Cortex of kidney (tissue), 1 donor: ENCODE results near the gene ARHGAP23.

ENCODE experiments used
- DNase-seq: peaks from one replicate; lab custom pipeline; 2025; lab: John Stamatoyannopoulos, UW

Gene ARHGAP23

DNA sequence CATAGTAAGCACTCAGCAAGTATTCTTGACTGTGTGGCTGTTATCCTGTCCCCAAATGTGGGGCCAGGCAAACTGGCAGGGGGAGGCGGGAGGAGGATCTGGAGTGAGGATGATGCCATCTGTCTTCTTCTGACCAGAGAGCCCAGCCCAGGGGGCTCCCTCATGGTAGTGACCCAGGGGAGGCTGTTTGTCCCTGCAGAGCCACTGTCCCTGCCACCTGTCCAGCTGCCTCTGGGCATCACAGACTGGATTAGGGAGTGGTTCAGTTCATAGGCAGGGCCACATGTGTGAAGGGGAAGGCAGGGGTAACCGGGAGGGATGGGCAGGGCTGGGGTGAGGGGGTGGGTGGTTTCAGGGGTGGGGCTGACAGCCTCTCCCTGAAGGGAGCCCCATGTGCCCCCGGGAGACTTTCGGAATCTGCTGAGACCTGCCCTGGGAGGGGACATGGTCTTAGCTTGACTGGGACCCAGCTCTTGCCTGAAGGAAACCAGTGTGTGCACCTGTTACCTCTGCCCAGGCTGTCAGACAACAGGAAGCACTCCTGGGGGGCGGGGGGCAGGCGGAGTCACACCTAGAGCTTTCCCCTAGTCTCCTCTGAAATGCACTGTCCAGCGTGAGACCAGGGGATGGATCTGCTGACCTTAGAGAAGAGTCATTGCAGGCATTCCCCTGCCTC is 15.2 kb downstream of the ARHGAP23 start:
- no peak for DNase-seq

DNA sequence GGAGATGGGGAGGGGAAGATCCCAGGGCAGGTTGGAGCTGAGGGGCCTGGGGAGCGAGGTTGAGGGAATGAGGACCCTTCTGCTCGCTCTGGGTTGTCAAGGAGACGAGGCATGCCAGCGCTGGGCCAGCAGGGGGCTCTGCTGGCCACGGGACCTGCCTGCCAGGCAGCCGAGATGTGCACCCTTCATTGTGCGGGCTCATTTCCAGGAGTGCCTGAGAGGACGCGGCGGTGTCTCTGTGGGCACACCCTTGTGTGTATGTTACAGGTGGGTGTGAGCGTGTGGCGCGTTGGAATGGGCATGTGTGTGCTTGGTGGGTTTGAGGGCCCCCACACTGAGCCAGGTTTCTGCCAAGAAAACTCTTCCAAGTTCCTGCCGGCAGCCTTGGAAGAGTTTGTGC is 15.9 kb downstream of the ARHGAP23 start:
- no peak for DNase-seq

DNA sequence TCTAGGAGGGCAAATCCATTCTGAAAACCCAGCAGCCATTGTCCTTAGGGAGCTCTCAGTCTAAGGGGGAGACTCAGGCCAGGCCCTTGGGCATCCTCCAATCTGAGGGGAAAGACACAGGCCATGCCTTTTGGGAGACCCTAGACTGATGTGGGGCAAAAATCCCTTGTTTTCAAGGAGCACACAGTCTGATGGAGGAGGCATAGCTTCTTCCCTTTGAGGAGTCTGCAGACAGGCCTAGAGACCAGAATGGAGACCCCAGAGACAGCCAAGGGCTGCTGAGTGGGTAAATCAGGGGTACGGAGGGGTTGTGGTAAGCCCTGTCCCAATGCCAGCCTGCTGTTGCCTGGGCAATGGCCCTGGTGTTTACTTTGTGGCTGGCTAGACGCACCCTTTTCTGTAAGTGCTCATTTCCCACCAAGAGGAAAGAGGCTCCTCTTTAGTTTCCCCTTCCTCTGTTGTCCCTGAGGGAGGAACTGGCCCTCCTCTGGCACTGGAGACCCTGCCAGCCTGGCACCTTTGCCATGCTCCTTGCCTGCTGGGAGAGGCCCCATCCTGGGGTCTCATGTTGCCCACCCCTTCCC is 19.3 kb downstream of the ARHGAP23 start:
- DNase-seq = no peak

DNA sequence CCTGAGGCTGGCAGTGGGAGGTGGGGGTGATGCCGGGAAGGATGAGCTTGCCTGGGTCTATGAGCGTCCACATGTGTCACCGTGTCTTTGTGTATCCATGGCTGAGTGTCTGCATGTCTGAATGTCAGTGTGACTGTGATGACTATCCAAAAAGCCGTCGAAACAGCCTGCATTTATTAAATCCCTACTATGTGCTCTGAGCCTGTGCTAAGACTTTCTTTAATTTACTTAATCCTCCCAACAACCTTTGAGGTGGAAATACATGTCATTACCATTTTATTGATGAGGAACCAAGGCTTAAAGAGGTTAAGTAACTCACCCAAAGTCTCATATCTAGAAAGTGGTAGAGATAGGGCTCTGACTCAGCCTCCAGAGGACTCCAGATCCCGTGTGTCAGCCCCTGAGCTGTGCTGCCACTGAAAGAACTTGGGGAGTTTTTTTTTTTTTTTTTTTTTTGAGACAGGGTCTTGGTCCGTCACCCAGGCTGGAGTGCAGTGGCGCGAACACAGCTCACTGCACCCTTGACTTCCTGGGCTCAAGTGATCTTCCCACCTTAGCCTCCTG is 20.0 kb downstream of the ARHGAP23 start:
- no peak for DNase-seq

DNA sequence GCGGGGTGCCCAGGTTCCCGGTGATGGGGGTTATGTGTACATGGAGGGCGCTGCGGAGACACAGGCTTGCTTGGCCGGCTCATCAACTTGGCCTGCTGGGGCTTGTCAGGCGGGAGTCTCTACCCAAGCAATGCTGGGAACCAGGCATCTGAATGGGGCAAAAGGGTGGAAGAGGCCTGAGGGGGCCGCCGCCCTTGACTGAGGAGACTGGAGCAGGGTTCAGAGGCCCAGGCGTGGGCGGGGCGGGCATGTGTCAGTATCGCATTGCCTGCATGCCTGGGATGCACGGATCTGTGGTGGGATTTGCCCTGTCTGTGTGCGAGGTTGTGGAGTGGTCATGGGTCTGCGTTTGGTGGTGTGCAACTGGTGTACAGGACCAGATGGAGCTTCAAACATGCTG is 21.1 kb downstream of the ARHGAP23 start:
- no peak for DNase-seq

DNA sequence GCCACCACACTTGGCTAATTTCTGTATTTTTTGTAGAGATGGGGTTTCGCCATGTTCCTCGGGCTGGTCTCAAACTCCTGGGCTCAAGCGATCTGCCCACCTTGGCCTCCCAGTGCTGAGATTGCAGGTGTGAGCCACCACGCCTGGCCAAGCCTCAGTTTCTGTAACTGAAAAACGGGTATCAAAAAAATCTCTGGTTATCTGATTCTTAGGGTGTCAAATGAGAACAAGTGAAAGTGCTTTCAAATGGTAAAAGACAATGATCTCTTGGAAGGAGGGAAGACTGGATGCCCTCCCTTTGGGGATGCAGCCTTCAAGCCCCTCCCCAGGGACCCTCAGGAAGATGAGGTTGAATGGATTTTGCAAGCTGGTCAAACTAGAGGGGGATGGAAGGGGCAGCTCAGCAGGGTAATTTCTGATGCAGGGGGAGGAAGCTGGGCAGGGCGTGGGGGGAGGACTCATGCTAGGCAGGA is 22.3 kb downstream of the ARHGAP23 start:
- DNase-seq = no peak

DNA sequence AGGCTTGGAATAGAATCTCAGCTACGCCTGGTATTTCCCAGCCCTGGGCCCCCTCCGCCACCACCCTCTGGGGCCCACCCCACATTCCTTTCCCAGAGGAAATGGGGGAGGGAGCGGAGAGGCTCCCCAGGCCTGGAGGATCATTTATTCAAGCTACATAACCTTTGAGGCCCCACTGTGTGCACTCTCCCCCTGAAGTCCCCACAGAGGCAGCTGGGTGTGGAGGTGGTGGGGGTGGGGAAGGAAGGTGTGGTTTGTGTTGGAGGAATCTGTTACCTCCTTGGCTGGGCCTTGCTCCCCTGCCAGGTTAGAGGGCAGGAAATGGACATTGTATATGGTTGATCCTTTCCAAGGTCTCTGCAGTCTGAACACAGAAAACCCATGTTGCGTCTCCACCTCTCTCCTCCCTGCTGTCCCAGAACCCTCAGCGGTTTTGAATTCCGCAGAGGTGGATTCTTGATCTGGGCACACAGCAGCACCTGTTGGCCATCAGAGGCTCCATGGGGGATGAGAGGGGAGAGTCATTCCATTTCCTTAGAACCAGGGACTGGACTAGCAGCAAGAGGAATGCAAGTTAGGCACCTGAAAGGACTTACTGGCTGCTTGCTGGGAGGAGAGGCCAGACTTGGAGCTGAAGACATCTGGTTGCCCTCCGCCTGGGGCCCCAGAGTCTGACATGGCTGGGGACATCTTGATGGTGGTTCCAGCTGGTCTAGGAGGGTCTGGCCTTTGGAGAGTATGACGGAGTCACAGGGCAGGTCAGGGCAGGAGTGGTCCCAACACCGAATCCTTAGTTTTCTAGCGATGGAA is 23.0 kb downstream of the ARHGAP23 start:
- no peak for DNase-seq

DNA sequence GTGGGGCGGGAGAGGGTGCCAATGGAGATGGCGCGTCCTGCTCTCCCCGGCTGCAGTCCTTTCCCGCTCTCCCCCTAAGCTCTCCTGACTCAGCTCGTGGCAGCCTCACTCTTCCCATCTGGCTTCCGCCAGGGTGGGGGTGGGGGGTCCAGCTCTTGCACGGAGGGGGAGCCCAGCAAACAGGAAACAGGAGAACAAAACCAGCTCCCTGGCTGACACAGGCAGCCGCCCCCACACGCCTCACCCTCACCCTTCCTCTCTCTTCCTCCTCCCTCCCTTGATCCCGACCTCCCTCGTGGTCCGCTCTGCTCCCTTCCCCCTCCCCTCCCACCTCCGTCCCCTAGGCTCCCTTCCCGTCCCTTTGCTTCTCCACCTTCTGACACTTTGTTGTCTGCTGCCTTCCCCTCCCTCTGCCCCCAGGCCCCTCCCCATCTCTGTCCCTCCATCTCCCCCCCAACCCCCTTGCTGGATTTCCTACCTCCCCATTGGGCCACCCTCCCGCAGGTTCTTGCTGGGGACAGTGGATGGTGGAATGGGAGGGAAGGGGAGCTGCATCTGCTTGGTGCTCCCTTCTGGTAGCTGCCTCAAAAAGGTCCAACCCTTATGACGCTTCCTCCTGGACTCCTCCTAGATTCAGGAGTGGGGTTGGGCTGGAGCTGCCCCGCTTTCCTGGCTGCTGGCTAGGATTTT is 23.7 kb downstream of the ARHGAP23 start:
- DNase-seq = no peak

DNA sequence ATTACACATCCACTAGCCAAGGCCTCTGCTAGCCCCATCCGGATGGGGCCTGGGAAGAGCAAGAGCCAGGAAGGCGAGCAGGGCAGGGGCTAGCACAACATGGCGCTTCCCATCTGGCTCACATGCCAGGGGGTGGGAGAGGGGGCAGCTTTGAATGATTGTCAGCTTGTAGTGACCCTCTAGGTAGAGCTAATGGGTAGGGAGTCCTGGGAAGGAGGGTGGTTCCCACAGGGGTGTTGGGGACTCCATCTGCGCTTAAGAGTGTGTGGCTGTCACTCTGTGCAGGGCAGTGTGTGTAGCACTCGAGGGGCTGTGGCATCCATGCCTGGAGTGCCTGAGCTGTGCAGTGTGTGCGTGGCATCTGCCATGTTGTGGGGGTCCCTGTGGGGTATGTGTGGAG is 24.5 kb downstream of the ARHGAP23 start:
- DNase-seq = no peak

DNA sequence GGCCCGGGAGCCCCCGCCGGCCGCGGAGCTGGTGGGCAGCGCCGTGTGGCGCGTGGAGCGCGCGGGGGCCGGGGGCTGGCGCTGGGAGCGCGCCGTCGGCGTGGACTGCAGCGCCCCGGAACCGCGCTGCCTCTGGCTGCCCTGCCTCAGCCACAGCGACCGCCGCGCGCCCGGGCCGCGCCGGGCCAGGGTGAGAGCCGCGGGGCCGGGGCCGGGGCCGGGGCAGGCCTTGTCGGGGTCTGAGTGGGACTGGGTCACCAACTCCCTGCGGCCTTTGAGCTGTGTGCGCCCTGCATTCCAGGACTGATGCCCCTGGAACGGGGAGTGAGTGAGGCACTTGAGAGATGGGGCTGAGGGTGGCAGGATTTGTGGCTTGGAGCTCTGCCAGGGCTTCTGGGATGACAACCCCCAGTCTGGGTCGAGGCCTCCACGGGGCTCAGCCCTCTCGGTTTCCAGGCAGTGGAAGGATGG is 25.7 kb downstream of the ARHGAP23 start:
- DNase-seq = no peak

DNA sequence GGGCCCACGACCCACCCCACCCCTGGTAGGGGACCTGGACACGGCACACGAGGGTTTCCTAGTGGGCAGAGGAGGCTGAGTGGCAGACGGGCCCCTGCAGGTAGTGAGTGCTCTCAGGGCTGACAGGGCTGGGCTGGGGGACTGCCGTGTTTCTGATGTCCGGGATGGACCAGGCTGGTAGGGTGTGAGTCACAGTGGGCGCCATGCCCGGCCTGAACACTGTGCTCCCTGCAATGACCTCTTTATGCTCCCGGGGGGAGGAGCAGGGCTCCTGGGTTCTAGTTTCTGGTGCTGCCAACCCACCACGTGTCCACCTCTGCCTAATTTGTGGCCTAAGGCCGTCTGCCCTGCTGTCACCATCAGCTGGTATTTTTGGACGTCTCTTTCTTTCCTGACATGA is 26.3 kb downstream of the ARHGAP23 start:
- no peak for DNase-seq

DNA sequence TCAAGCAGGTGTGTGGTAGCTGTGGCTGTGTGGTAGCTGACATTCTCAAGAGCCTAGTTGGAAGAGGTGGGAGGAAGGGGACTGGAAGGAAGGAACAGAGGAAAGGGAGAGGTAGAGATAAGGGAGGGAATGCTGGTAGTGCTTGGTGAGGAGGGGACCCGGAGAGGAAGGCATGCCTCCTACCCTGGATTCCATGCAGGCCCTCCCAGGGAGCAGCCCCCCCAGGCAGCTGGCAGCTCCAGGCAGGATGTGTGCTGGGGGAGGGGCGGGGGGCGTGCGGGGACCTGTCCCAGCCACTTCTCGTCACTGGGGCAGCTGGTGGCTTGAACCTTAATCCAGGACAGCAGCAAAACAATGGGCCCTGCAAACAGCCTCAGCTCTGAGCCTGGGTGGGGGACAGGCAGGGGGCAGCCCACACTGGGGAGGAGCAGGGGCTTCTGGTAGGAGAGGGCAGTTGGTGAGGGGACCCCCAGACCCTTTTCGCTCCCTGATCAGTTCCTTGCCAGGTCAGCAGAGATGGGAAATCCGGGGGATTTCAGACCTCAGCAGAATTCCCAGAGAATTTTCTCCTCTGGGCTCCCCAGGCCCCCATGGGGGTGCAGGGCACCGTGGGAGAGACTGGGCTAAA is 27.1 kb downstream of the ARHGAP23 start:
- DNase-seq = no peak

DNA sequence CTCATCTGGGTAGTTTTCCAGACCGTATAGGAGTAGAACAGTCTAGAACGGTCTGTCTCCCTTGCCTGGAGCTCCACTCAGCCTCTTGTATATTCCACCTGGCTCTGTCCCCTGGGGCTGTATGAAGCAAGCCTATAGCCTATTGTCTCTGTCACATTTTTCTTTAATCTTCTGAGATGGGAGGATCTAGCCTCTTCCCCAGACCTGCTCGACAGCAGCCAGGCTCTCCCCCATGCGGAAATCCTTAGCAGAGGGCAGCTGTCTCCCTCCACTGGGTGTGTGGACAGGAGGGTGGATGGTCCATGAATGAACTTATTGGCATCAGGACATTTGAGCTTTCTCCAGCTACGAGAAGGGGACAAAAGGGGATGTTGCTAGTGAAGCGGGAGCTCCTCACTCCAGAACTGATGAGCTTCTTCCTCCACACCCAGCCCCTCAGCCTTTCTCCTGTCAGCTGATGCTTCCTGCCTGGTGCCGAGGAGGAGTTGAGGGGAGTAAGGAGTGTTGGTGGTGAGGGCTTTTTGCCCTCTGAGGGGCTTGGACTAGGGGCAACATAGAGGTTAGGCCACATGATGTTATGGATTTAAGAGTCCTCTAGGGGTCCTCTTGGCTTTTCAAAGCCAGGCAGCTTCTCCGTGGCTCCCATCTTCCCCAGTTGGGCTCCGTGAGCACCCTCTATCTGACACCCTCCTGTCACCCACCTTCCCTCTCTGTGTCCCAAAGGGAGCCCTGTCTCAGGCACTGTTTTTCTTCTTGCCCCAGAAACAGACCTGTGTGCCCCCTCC is 28.0 kb downstream of the ARHGAP23 start:
- no peak for DNase-seq

DNA sequence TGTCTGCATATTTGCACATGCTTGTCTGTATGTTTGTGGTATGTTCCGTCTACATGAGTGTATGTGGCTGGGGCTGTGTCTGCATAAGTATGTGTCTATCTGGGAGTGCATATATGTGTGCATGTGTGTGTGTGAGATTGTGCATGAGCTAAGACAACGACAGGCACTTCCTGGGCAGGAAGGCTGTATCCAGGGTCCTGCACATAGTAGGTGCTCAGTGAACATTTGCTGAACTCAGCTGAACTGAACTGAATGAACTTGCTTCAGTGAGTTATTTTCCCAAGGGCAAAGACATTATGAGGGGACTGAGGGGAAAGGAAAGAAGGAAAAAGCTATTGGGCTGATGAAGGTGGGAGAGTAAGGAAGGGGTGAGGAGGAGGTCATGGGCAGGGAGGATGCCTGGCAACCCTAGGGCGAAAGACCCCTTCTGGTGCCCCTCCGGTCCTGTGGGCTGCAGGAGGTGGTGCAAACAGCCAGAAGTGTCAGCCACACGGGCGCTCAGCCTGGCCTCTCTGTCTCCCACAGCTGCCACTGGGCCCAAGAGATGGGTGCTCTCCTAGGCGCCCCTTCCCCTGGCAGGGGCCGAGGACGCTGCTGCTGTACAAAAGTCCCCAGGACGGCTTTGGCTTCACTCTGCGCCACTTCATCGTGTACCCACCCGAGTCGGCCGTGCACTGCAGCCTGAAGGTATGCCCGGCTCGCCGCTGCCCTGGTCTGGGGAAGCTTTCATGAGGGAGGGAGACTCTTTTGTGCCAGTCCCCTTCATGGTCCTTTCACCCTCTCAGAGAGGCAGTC is 29.5 kb downstream of the ARHGAP23 start:
- DNase-seq = no peak

DNA sequence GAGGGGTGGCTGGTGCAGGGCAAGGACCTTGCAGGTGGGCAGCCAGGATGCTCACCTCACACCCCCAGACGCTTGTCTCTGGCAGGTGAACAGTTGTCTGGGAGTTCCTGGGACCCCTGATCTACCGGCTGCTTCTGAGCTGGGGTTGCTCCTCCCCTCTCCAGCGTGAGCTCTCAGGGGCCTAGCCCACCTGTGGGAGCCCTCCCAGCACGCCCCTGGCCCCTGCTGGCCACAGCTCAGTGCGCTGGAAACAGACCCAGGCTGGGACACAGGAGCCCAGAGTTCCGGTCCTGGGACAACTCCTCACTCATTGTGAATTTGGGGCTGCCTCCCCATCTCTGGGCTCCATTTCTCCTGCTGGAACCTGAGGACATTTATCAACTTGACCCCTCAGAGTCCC is 30.3 kb downstream of the ARHGAP23 start:
- DNase-seq = no peak

DNA sequence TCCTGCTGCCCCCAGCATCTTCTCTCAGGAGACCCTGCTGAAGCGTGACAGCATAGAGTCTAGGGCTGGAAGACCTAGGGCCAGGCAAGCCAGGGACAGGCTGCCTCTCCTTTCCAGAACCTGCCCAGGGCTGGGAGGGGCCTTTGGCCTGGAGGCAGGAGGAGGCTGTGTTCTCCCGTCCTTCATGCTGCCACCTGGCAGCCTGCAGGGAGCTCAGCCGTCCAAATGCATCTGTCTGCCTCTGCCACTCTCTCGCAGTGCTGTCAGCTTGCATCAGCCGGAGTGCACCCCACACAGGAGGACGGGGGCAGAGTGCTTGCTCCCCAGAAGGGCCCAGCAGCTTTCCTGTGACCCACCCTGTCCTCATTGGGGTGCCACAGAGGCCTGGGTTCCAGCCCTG is 31.3 kb downstream of the ARHGAP23 start:
- no peak for DNase-seq

DNA sequence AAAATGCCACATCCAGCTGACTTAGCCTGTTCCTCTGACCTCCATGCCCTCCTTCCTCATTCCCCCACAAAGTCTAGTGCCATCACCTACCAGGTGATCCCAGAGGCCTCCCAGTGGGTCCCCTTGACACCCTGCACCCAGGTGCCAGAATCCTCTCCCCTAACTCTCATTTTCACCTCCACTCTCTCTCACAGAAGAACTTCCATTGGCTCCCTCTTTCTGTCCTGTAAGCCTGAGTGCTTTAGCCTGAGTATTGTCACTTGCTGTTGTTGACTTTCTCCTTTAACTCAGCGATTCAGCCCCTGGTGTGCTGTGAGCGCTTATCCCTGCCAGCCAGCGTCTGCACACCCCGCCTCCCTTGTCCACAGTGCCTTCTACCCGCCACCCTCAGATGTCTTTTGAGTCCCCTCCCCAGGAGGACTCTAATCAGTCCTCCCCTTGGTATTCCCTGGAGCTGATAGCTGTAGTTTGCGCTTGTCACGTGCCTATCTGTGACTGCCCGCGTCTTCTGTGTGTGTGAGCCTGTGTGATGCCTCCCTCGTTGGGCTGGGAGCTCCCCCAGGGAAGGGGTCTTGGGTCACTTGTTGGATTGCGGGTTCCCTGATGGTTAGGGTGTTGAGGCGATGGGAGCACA is 31.9 kb downstream of the ARHGAP23 start:
- DNase-seq = no peak

DNA sequence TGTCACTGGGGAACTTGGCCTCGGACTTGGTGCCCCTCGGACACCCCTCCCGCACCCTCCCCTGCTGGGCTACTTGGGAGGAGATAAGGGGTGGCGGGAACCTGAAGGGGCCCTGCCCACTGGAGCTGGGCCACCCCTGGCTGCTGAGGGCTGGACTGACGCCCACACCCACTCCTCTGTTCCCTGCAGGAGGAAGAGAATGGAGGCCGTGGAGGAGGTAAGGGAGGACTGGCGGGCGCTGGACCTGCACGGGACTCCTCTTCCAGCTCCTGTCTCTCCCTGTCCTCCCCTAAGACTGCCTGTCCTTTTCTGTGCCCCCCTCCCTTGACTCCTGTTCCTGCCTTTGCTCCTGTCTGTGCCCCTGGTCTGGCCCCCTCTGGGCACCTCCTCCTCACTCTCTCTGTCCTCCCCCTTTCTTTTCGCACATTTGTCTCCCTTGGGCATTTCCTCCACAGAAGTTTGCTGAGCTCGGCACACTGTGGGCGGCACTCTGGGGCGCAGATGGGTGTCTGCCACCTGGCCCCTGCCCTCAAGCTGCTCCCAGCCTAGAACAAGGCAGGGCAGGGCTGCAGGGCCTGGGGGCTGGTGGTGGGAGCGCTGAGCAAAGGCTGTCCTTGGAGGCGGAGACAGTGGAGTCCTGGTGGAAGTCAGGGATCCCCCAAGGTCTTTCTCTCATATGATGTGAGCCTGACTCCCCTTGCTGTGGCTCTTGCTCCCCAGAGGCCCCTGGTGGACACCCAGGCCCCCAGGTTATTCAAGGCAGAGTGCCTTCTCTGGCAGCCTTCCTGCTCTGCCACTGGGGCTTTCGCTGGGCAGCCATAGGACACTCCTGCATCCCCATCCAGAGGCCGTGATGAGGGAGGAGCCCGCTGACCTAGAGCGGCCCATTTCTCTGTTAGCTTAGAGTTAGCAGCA is 32.7 kb downstream of the ARHGAP23 start:
- no peak for DNase-seq
